Kidney tubule cell (primary cell): ENCODE measurements around the gene KRTAP5-6.

ENCODE experiments used
- DNase-seq: peaks from one replicate; pipeline ENCODE4 v3.0.0-alpha.2; 2018; ENCODE audit warnings: low spot score

Gene KRTAP5-6

GRCh38 chr11:1733716-1734640 lies 37.0 kb downstream of the KRTAP5-6 start:
- no peak for DNase-seq

GRCh38 chr11:1734641-1735081 lies 37.7 kb downstream of the KRTAP5-6 start:
- DNase-seq: no peak

DNA sequence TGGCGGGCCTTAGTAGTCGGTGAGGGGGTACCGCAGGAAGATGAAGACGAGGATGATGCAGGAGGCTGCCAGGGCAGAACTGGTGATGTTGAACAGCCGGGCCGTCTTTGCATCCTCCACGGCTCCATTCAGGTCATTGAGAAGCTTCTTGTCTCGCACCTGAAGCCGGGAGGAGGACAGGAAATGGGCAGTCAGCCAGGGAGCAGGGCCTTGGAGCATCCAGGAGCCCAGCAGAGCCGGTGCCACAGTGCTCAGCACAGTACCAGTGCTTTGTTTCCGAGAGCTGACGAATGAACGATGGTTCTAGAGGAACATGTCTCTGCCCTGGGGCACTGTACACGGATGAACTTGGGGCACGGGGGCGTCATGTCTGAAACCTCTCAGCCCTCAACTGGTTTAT lies 38.3 kb downstream of the KRTAP5-6 start:
- DNase-seq: no peak

GRCh38 chr11:1736447-1736992 lies 39.5 kb downstream of the KRTAP5-6 start:
- DNase-seq: no peak

DNA sequence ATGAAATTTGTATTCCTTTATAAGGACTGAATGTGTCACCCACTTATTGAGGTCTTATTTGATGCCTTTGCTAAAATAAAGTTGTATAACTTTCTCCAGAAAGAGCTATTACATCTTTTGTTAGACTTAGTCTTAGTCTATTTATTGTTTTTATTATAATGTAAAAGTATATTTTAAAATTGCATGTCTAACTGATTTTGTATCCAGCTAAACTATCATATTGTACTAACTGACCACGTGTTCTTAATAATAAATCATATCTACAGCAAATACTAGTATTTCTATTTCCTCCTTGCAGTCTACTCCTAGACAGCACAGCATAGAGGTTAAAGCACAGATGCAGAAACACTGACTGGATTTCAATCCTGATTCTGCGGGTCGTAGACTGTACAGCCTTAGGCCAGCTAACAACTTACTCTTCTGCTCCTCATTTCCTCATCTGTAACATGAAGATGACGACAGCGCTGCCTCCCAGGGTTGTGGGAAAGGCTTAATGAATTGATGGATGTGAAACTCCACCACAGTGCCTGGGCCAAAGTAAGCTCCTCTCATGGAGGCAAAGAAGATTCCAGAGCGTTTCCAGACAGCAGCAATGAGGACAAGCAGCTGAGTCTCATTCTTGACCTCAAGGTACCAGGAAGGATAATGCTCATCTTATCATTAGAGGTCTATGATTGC lies 40.2 kb downstream of the KRTAP5-6 start:
- DNase-seq: no peak

GRCh38 chr11:1738380-1738779 lies 41.4 kb downstream of the KRTAP5-6 start:
- no peak for DNase-seq

DNA sequence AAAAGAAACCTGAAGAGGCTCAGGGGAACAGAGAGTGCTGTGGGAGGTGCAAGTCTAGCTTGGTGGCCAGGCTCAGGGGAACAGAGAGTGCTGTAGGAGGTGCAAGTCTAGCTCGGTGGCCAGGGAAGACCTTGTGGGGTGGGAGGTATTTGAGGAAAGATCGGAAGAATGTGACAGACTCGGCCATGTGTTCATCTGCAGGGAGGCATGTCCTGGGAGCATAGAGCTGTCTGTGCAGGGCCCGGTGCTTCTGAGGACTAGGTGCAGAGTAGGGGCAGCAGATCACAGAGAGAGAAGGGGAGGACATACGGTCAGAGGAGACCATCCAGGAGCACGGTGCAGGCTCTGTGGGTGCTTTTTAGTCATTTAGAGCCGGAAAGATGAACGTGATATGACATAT lies 42.6 kb downstream of the KRTAP5-6 start:
- no peak for DNase-seq

DNA sequence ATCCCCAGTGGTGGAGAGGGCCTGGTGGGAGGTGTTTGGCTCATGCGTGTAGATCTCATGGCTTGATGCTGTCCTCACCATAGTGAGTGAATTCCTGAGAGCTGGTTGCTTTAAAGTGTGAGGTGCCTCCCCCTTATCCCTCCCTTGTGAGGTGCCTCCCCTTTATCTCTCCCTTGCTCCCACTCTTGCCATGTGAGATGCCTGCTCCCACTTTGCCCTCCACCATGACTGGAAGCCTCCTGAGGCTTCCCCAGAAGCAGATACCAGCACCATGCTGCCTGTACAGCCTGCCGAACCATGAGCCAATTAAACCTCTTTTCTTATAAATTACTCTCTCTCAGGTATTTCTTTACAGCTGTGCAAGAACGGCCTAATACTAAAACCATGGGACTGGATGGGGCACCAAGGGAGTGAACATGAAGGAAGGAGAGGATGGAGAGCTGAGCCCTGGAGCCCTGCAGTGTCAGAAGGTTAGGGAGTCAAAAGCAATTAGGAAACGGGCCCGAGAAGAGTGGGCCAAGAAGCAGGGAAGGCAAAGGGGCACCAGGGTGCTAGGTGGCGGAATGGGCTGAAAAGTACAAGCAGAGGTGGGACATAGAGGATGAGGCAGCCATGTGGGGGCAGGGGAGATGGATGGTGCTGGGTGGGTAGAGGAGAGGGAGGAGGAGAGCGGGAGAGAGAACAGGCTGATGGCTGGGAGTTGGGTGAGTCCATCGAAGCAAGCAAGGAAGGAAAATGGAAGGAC lies 44.0 kb downstream of the KRTAP5-6 start:
- DNase-seq: no peak

- DNase-seq: no peak
Observed at GRCh38 chr11:1741741-1742140, 44.7 kb downstream of the KRTAP5-6 start.

DNA sequence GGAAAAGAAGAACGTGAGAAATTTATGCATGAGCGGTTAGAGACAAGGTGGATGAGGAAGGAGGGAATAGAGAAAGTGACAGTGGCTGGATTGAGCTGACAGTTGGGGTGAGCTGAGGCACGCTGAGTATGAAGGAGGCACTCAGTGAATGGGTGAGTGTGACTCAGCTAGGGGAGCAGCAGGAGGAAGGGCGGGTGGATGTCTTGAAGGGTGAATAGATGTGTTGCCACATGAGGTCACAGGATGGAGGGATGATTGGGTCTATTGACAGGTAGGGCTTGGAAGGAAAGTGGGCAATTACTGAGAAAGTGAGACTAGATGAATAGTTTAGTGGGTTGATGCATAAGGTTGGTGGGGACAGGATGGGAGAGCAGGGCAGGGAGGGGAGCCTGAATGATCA lies 45.4 kb downstream of the KRTAP5-6 start:
- no peak for DNase-seq

DNA sequence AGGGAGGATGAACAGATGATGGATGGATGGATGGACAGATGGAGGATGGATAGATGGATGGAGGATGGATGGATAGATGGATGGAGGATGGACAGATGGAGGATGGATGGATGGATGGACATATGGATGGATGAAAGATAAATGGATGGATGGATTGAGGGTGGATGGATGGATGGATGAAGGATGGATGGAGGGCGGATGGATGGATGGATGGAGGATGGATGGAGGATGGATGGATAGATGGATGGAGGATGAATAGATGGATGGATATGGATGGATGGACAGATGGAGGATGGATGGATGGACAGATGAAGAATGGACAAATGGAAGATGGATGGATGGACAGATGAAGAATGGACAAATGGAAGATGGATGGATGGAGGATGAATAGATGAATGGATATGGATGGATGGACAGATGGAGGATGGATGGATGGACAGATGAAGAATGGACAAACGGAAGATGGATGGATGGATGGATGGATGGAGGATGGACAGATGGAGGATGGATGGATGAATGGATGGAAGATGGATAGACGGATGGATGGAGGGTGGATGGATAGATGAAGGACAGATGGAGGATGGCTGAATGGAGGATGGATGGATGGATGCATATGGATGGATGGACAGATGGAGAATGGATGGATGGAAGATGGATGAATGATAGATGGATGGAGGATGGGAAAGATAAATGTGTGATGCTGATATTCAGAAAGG lies 46.0 kb downstream of the KRTAP5-6 start:
- no peak for DNase-seq

DNA sequence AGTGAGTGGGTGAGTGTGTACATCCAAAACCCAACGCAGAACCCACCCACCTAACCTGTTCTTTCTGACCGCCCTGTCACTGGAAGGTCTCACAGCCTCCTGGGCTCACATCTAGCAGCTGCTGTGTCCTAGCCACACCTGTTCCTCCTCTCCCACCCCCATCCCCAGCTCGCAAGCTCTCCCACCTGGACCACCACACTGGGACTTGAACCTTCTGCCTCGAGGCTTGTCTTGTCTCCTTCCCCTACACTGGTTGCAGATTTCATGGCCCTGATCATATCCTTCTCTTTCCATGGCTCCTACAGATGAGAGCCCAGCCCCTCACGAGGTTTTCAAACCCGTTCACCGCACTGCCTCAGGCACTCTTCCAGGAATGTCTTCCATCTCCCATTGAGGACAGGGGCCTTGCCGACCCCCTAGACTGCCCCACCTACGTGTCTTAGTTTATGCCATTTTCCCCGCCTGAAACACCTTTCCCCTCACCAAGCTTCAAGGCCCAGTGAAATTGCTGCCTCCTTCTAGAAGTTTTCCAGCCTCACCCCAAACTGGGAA lies 46.7 kb downstream of the KRTAP5-6 start:
- DNase-seq: no peak

- DNase-seq: no peak
Observed at GRCh38 chr11:1744137-1744886, 47.3 kb downstream of the KRTAP5-6 start.

DNA sequence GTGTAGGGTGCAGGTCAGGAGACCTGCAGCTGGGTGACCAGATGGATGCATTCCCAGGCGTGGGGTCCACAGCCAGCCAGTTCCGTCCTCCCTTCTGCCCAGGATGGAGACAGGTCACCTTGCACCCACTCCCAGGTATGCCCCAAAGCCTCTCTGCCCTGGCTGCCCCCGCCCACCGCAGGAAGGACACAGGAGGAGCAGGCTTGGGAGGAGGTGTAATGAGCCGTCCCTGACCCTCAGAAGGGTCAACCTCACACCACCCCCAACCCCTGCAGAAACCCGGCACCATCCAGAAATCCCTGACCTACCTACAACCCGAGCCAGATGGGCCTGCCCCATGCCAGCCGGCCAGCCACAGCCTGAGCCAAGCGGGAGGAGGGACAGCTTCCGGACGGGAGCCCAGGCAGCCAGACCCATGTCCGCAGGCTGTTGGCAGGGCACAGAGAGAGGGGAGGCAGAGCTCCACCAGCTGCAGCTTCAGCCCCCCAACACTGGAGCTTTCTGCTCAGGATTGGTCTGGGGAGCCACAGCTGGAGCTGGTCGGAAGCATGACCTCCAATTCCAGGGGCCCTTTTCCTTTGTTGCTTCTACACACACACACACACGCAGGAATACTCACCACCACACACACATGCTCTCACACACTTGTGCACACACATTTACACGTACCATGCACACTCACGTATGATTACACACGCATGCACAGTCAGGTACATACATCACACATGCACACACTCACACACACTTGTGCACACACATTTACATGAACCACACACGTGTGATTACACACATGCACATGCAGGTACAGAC lies 48.1 kb downstream of the KRTAP5-6 start:
- DNase-seq: no peak

- no peak for DNase-seq
Observed at GRCh38 chr11:1745701-1746320, 48.8 kb downstream of the KRTAP5-6 start.

- no peak for DNase-seq
Observed at GRCh38 chr11:1746511-1746931, 49.5 kb downstream of the KRTAP5-6 start.

DNA sequence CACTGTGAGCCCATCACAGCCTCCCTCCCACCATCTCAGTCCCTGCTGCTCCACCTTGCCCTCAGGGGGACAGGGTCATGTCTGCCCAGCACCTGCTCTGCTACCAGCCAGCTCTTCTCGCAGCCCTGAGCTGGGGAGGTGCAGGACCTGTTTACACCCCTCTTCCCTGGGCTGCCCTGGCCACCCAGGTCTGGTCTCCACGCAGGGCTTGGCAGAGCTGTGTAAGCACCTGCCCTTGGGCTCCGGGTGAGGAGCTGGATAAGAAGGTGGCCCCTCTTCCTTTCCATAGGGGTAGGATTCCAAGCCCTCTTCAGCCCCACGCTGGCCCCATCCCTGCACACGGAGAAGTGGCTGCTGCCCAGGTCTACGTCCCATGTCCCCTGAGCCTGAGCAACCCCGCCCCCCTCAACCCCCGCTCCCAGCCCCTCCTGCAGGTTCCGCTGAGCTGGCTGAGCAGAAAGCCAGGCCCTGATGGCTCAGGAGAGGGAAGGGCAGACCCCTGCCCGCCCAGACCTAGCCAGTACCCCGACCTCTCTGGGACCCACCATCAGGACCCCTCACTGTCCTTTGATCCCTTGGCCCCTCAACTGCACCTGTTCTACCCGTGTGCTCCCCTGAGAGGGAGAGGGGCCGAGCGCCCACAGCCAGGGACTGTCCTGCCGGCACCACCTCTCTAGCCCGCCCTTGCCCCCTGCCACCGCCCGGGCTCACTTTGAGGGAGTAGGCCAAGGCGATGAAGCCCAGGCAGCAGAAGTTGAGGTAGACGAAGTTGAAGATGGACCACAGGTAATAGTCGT lies 50.2 kb downstream of the KRTAP5-6 start:
- DNase-seq: no peak
